Trophoblast cell (in vitro differentiated cells and primary cell): ENCODE data around the gene FBXO15.

Experiments used
- DNase-seq, 2 donors: peaks; one replicate each; pipeline ENCODE4 v3.0.0-alpha.2; 2016
- H2AFZ ChIP-seq: 2 replicates; pipeline ENCODE4 v1.6.1; 2013; ENCODE audit warnings: low read length, moderate library complexity, mild to moderate bottlenecking; ENCODE audit not compliant: insufficient read depth, poor library complexity
- H2AK5ac ChIP-seq: 2 replicates; pipeline ENCODE4 v1.6.1; 2013; ENCODE audit warnings: mild to moderate bottlenecking, low read length
- H2BK120ac ChIP-seq: 2 replicates; pipeline ENCODE4 v1.6.1; 2013; ENCODE audit warnings: low read length, mild to moderate bottlenecking, moderate library complexity; ENCODE audit not compliant: insufficient read depth, poor library complexity
- H2BK12ac ChIP-seq: 2 replicates; pipeline ENCODE4 v1.6.1; 2013; ENCODE audit warnings: mild to moderate bottlenecking, low read length, moderate library complexity
- H2BK5ac ChIP-seq: 2 replicates; pipeline ENCODE4 v1.6.1; 2013; ENCODE audit warnings: low read length, low read depth, moderate library complexity, mild to moderate bottlenecking; ENCODE audit not compliant: poor library complexity
- H3K14ac ChIP-seq: 2 replicates; pipeline ENCODE4 v1.6.1; 2013; ENCODE audit warnings: mild to moderate bottlenecking, low read length
- H3K18ac ChIP-seq: 2 replicates; pipeline ENCODE4 v1.6.1; 2013; ENCODE audit warnings: mild to moderate bottlenecking, low read length
- H3K23ac ChIP-seq: 2 replicates; pipeline ENCODE4 v1.6.1; 2013; ENCODE audit warnings: low read length
- H3K27ac ChIP-seq: 2 replicates; pipeline ENCODE4 v1.5.1; 2013; ENCODE audit warnings: low read depth, mild to moderate bottlenecking, inconsistent platforms, low read length, moderate library complexity
- H3K27me3 ChIP-seq: 2 replicates; pipeline ENCODE4 v1.6.1; 2013; ENCODE audit warnings: inconsistent platforms, mild to moderate bottlenecking, low read length, moderate library complexity; ENCODE audit not compliant: insufficient read depth
- H3K36me3 ChIP-seq, 2 experiments: 1 replicate in 1 of 2; 2 replicates in 1 of 2; pipeline ENCODE4 v1.6.1; 2013; ENCODE audit warnings: low read length in 2 of 2, mild to moderate bottlenecking in 2 of 2, moderate library complexity in 1 of 2; ENCODE audit not compliant: insufficient read depth in 2 of 2, control insufficient read depth in 1 of 2
- H3K4ac ChIP-seq: 2 replicates; pipeline ENCODE4 v1.6.1; 2013; ENCODE audit warnings: low read depth, mild to moderate bottlenecking, low read length, moderate library complexity
- H3K4me1 ChIP-seq, 2 experiments: 1 replicate in 1 of 2; 2 replicates in 1 of 2; pipeline ENCODE4 v1.6.1; 2013; ENCODE audit warnings: low read length in 2 of 2, mild to moderate bottlenecking in 2 of 2, moderate library complexity in 1 of 2; ENCODE audit not compliant: insufficient read depth in 2 of 2, control insufficient read depth in 1 of 2
- H3K4me2 ChIP-seq: 2 replicates; pipeline ENCODE4 v1.6.1; 2013; ENCODE audit warnings: inconsistent platforms, mild to moderate bottlenecking, low read length, moderate library complexity
- H3K4me3 ChIP-seq: 2 replicates; pipeline ENCODE4 v1.5.1; 2013; ENCODE audit warnings: mild to moderate bottlenecking, low read depth, low read length, inconsistent platforms
- H3K79me1 ChIP-seq: one replicate; pipeline ENCODE4 v1.6.1; 2013; ENCODE audit warnings: low read length
- H3K79me2 ChIP-seq: 2 replicates; pipeline ENCODE4 v1.6.1; 2013; ENCODE audit warnings: low read length, mild to moderate bottlenecking; ENCODE audit not compliant: control insufficient read depth, insufficient read depth, poor library complexity
- H3K9ac ChIP-seq: 2 replicates; pipeline ENCODE4 v1.6.1; 2013; ENCODE audit warnings: mild to moderate bottlenecking, low read length
- H3K9me3 ChIP-seq: 2 replicates; pipeline ENCODE4 v1.6.1; 2013; ENCODE audit warnings: low read depth, mild to moderate bottlenecking, control low read depth, inconsistent platforms, low read length; ENCODE audit not compliant: insufficient read depth
- H4K12ac ChIP-seq: 2 replicates; pipeline ENCODE4 v1.6.1; 2013; ENCODE audit warnings: low read depth, mild to moderate bottlenecking, low read length, moderate library complexity
- H4K8ac ChIP-seq: 2 replicates; pipeline ENCODE4 v1.6.1; 2013; ENCODE audit warnings: low read depth, mild to moderate bottlenecking, low read length, moderate library complexity
- H4K91ac ChIP-seq: one replicate; pipeline ENCODE4 v1.6.1; 2013; ENCODE audit warnings: low read depth, mild to moderate bottlenecking, low read length, moderate library complexity
- WGBS: extraction: QIAGEN DNeasy Blood & Tissue Kit; methylation state at CpG from one replicate; pipeline ENCODE4 v1.1.7; 2013; ENCODE audit warnings: missing lambda C conversion rate; ENCODE audit not compliant: insufficient read length, insufficient coverage; ENCODE audit errors: extremely low coverage; 5-methylcytosine and 5-hydroxymethylcytosine counted together

FBXO15 gene

DNA sequence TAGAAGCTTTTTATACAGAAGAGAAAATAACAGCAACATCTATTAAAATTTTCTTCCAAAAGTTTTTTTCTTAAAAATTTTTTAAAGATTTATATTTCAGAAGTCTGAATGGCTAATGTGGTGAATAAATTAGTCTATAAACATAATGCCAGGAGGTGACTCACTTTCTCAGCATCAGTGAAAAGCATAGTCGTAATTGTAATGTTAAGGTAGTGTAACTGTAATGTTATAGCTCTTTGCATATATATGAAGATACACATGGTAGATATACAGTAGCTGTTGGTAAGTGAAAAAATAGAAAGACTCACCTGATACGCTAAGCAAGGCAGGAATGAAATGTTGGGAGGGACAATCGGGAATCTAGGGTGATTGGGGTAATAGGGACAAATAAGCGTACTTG lies 6.2 kb upstream of the FBXO15 start:
- no peak overlapping the region for H3K4me2 ChIP-seq
- H2BK120ac ChIP-seq, result no peak overlapping the region
- H4K91ac ChIP-seq, result no peak overlapping the region
- no peaks in the 10 kb centered on the region for H3K79me1 ChIP-seq
- no peak overlapping the region for H3K9ac ChIP-seq
- no peak overlapping the region for H3K4me3 ChIP-seq
- no peak overlapping the region for H3K27ac ChIP-seq
- no peaks in the 10 kb centered on the region for H3K27me3 ChIP-seq
- no peak overlapping the region for H4K12ac ChIP-seq
- no peak overlapping the region for H3K4ac ChIP-seq
- no peak overlapping the region for H2AFZ ChIP-seq
- peaks cover 11 to 21% of the 10 kb centered on the region in 2 experiments for H3K36me3 ChIP-seq
- DNase-seq, result no peak
- no CpG with 5 or more reads among the region's 4 CpGs for WGBS
- H3K79me2 ChIP-seq, result peaks cover 2% of the 10 kb centered on the region
- no peak overlapping the region for H2BK5ac ChIP-seq
- no peaks in the 10 kb centered on the region for H3K9me3 ChIP-seq
- H4K8ac ChIP-seq, result no peak overlapping the region
- H3K23ac ChIP-seq, result no peak overlapping the region
- H3K14ac ChIP-seq, result no peak overlapping the region
- no peak overlapping the region for H3K18ac ChIP-seq
- no peak overlapping the region for H2AK5ac ChIP-seq
- peaks cover 3 to 5% of the 10 kb centered on the region in 2 experiments for H3K4me1 ChIP-seq
- H2BK12ac ChIP-seq, result no peak overlapping the region

DNA sequence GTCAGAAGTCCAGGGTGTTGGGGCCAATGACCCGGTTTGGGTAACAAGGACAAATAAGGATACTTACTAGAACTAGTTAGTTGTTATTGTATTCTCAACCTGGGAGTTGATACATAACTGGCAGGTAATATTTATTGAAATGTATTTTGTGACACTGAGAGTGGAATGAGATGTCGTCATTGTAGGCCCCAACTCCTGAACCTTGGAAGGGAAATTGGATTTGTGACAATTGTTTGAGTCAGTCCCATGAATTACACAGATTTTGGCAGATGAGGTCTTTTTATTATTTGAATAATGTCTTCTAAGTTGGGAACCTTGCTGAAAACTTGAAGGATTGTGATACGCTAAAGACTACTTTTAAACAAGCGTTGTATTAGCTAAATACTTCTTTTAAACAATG lies 5.7 kb upstream of the FBXO15 start:
- no peak overlapping the region for H3K23ac ChIP-seq
- H3K4me3 ChIP-seq, result no peak overlapping the region
- no peak overlapping the region for H2AFZ ChIP-seq
- peaks cover 3 to 5% of the 10 kb centered on the region in 2 experiments for H3K4me1 ChIP-seq
- H4K12ac ChIP-seq, result no peak overlapping the region
- no peak overlapping the region for H3K4ac ChIP-seq
- H3K27ac ChIP-seq, result no peak overlapping the region
- H2AK5ac ChIP-seq, result no peak overlapping the region
- no peak overlapping the region for H4K91ac ChIP-seq
- H3K9ac ChIP-seq, result no peak overlapping the region
- no peak for DNase-seq
- no peaks in the 10 kb centered on the region for H3K9me3 ChIP-seq
- peaks cover 2% of the 10 kb centered on the region for H3K79me1 ChIP-seq
- H2BK12ac ChIP-seq, result no peak overlapping the region
- H3K36me3 ChIP-seq, result peaks cover 11 to 21% of the 10 kb centered on the region in 2 experiments
- no peak overlapping the region for H3K18ac ChIP-seq
- no peak overlapping the region for H4K8ac ChIP-seq
- no peak overlapping the region for H3K14ac ChIP-seq
- H3K4me2 ChIP-seq, result no peak overlapping the region
- peaks cover 5% of the 10 kb centered on the region for H3K79me2 ChIP-seq
- no CpG with 5 or more reads among the region's 4 CpGs for WGBS
- no peak overlapping the region for H2BK120ac ChIP-seq
- H2BK5ac ChIP-seq, result no peak overlapping the region
- H3K27me3 ChIP-seq, result no peaks in the 10 kb centered on the region

DNA sequence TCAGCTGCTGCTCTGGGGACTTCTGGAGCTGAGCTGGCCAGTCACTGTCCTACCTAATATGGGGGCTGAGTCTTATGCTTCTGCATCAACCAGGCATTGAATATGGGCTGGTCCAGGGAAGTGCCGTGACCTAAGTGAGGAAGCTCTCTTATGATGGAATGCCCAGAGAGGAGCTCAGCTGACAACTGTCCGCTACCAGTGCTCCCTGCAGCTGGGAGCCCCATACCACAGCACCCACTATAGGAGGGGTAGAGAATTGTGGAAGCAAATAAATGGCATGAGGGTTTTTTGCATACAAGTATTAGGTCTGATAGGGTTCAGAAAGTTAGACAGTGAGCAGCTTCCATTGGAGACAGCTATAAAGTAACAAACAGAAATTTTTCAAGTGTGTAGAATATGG lies 5.2 kb upstream of the FBXO15 start:
- Histone ChIP-seq H2AK5ac (no peak overlapping the region), H4K91ac (no peak overlapping the region), H4K8ac (no peak overlapping the region), H4K12ac (no peak overlapping the region), H3K4me3 (no peak overlapping the region), H3K14ac (no peak overlapping the region), H3K27ac (no peak overlapping the region), H3K27me3 (no peaks in the 10 kb centered on the region), H3K4me1 (peaks cover 3 to 5% of the 10 kb centered on the region in 2 experiments), H2BK12ac (no peak overlapping the region), H2BK120ac (no peak overlapping the region), H3K18ac (no peak overlapping the region), H3K9me3 (no peaks in the 10 kb centered on the region), H2AFZ (no peak overlapping the region), H3K79me2 (peaks cover 5% of the 10 kb centered on the region), H2BK5ac (no peak overlapping the region), H3K36me3 (peaks cover 11 to 18% of the 10 kb centered on the region in 2 experiments), H3K9ac (no peak overlapping the region), H3K79me1 (peaks cover 5% of the 10 kb centered on the region), H3K23ac (no peak overlapping the region), H3K4ac (peak overlapping the region; percentile 48), H3K4me2 (no peak overlapping the region)
- no CpG with 5 or more reads among the region's 2 CpGs for WGBS
- no peak for DNase-seq

DNA sequence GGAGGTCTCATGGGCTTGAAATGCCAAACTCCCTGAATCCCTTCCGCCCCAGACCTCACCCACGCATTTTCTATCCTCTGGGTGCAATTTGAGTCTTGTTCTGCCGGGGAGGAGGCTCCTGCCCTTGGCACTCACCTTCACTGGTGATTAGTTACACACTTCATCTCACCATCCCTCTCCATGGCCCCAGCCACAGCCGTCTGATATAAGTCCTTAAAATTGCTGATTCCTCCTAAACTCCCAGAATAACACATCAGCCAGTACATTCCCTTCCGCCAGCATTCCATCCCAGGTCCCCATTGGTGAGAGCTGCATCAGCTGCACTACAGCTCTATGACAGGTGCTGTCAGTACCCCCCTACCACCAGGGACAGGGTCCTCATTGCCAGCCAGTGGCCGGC lies 4.6 kb upstream of the FBXO15 start:
- H3K9ac ChIP-seq, result no peak overlapping the region
- H3K79me2 ChIP-seq, result peaks cover 5% of the 10 kb centered on the region
- WGBS, result no CpG with 5 or more reads among the region's 6 CpGs
- no peak overlapping the region for H2AFZ ChIP-seq
- H3K23ac ChIP-seq, result no peak overlapping the region
- no peak overlapping the region for H2BK12ac ChIP-seq
- H4K91ac ChIP-seq, result no peak overlapping the region
- no peak overlapping the region for H3K18ac ChIP-seq
- no peak for DNase-seq
- peaks cover 3 to 5% of the 10 kb centered on the region in 2 experiments for H3K4me1 ChIP-seq
- H3K27me3 ChIP-seq, result no peaks in the 10 kb centered on the region
- no peak overlapping the region for H2BK5ac ChIP-seq
- no peak overlapping the region for H4K12ac ChIP-seq
- H2AK5ac ChIP-seq, result no peak overlapping the region
- H3K79me1 ChIP-seq, result peaks cover 6% of the 10 kb centered on the region
- no peak overlapping the region for H3K4me2 ChIP-seq
- peaks cover 11 to 17% of the 10 kb centered on the region in 2 experiments for H3K36me3 ChIP-seq
- no peak overlapping the region for H2BK120ac ChIP-seq
- no peaks in the 10 kb centered on the region for H3K9me3 ChIP-seq
- no peak overlapping the region for H3K14ac ChIP-seq
- no peak overlapping the region for H3K4ac ChIP-seq
- no peak overlapping the region for H3K4me3 ChIP-seq
- H3K27ac ChIP-seq, result no peak overlapping the region
- H4K8ac ChIP-seq, result no peak overlapping the region
